Measurements from ENCODE around the gene ZNF382.

Gene ZNF382

GRCh38 chr19:36652958-36653357 is 47.8 kb downstream of the ZNF382 start:
- TF ChIP-seq REST (IDR thresholded peaks at IDR 0.05; ENCODE audit: insufficient read depth in 1 of 2, low read depth in 2 of 2, low read length in 2 of 2), result no peak
- TF ChIP-seq POLR2AphosphoS5 (IDR thresholded peaks at IDR 0.05; ENCODE audit: low read depth, low read length), result no peak
- no peak for TF ChIP-seq SIN3A (IDR thresholded peaks at IDR 0.05; ENCODE audit: borderline replicate concordance, insufficient read depth, low read length)
- TF ChIP-seq FOXP2 (optimal IDR thresholded peaks at IDR 0.05; ENCODE audit: borderline replicate concordance, extremely low read depth, extremely low read length, insufficient read depth), result no peak
- TF ChIP-seq TAF1 (IDR thresholded peaks at IDR 0.05; ENCODE audit: borderline replicate concordance, insufficient read depth, low read length), result no peak

GRCh38 chr19:36665832-36666231 is 60.7 kb downstream of the ZNF382 start:
- no peak for TF ChIP-seq REST (IDR thresholded peaks at IDR 0.05; ENCODE audit: insufficient read depth in 1 of 2, low read depth in 2 of 2, low read length in 2 of 2)
- no peak for TF ChIP-seq SIN3A (IDR thresholded peaks at IDR 0.05; ENCODE audit: borderline replicate concordance, insufficient read depth, low read length)
- no peak for TF ChIP-seq POLR2AphosphoS5 (IDR thresholded peaks at IDR 0.05; ENCODE audit: low read depth, low read length)
- TF ChIP-seq FOXP2 (optimal IDR thresholded peaks at IDR 0.05; ENCODE audit: borderline replicate concordance, extremely low read depth, extremely low read length, insufficient read depth), result no peak
- TF ChIP-seq TAF1 (IDR thresholded peaks at IDR 0.05; ENCODE audit: borderline replicate concordance, insufficient read depth, low read length), result no peak

DNA sequence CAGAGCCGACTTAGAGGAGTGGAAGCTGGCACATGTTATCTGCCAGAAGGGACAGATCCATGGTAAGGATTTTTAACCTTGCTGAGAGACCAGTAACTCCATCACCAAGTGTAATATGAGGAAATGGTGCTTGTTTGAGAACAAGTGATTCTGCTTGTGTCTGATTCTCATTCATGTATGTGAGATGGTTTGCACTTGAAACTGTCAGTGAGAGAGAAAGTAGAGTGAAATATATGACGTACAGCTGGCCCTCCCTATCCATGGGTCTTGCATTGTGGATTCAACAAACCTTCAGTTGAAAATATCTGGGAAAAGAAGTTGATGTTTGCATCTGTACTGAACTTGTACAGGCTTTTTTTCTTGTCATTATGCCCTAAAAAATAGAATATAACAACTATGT is 63.5 kb downstream of the ZNF382 start:
- TF ChIP-seq POLR2AphosphoS5 (IDR thresholded peaks at IDR 0.05; ENCODE audit: low read depth, low read length) (no peak), SIN3A (IDR thresholded peaks at IDR 0.05; ENCODE audit: borderline replicate concordance, insufficient read depth, low read length) (no peak), REST (IDR thresholded peaks at IDR 0.05; ENCODE audit: insufficient read depth in 1 of 2, low read depth in 2 of 2, low read length in 2 of 2) (no peak), FOXP2 (optimal IDR thresholded peaks at IDR 0.05; ENCODE audit: borderline replicate concordance, extremely low read depth, extremely low read length, insufficient read depth) (no peak), TAF1 (IDR thresholded peaks at IDR 0.05; ENCODE audit: borderline replicate concordance, insufficient read depth, low read length) (no peak)

DNA sequence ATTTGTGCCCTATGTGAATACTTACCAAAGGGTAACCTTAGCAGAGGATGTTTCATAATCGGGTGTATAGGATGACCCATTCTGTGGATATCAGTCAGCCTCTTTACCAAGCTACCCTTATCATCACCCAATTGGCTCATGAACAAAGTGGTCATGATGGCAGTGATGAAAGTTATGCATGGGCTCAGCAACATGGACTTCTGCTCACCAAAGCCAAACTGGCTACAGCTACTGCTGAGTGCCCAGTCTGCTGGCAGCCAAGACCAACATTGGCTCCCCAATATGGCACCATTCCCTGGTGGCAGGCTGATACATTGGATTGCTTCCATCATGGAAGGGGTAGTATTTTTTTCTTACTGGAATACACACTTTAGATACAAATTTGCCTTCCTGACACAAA is 67.3 kb downstream of the ZNF382 start:
- no peak for TF ChIP-seq POLR2AphosphoS5 (IDR thresholded peaks at IDR 0.05; ENCODE audit: low read depth, low read length)
- no peak for TF ChIP-seq FOXP2 (optimal IDR thresholded peaks at IDR 0.05; ENCODE audit: borderline replicate concordance, extremely low read depth, extremely low read length, insufficient read depth)
- TF ChIP-seq SIN3A (IDR thresholded peaks at IDR 0.05; ENCODE audit: borderline replicate concordance, insufficient read depth, low read length), result no peak
- no peak for TF ChIP-seq REST (IDR thresholded peaks at IDR 0.05; ENCODE audit: insufficient read depth in 1 of 2, low read depth in 2 of 2, low read length in 2 of 2)
- no peak for TF ChIP-seq TAF1 (IDR thresholded peaks at IDR 0.05; ENCODE audit: borderline replicate concordance, insufficient read depth, low read length)

DNA sequence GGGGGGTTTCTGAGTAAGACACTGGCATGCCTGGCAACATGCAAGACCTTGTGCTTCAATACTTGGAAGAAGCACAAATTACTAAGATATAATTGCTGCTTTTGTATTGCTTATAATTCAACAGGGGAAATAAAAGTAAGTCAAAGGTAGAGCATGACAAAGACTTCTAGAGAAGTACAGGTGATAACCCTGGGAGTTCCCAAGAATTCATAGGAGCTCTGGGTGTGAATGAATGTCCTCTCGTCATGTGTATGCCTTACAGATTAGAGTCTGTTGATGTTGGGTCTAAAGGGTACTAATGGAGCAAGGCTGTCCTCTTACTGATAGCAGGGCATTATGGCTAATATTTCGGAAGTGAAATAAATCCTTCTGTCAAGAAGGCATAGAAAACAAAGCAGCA is 69.1 kb downstream of the ZNF382 start:
- TF ChIP-seq REST (IDR thresholded peaks at IDR 0.05; ENCODE audit: insufficient read depth in 1 of 2, low read depth in 2 of 2, low read length in 2 of 2), result no peak
- TF ChIP-seq POLR2AphosphoS5 (IDR thresholded peaks at IDR 0.05; ENCODE audit: low read depth, low read length), result no peak
- no peak for TF ChIP-seq FOXP2 (optimal IDR thresholded peaks at IDR 0.05; ENCODE audit: borderline replicate concordance, extremely low read depth, extremely low read length, insufficient read depth)
- no peak for TF ChIP-seq TAF1 (IDR thresholded peaks at IDR 0.05; ENCODE audit: borderline replicate concordance, insufficient read depth, low read length)
- TF ChIP-seq SIN3A (IDR thresholded peaks at IDR 0.05; ENCODE audit: borderline replicate concordance, insufficient read depth, low read length), result no peak
